Measurements from ENCODE around the gene ZNF697. TPM values are rescaled to one million over a fixed set of nuclear protein-coding genes. Genes with fewer than 3 reads are reported as not detected.

The ZNF697 gene
- total RNA-seq, 2 donors from 2014 or later = 9.5 to 14.8 TPM

GRCh38 chr1:119679223-119679622 lies 31.2 kb upstream of the ZNF697 start:
- H3K27ac ChIP-seq = no peak overlapping the region
- no peaks in the 10 kb centered on the region for H3K9me3 ChIP-seq
- no peaks in the 10 kb centered on the region for H3K27me3 ChIP-seq
- no peaks in the 10 kb centered on the region for H3K36me3 ChIP-seq
- DNase-seq (ENCODE audit: low spot score) = no peak
- H3K4me1 ChIP-seq = peaks cover 0 to 9% of the 10 kb centered on the region in 2 donors
- no peak overlapping the region for H3K4me3 ChIP-seq
- no peak for TF ChIP-seq CTCF (IDR thresholded peaks at IDR 0.05)

- DNase-seq (ENCODE audit: low spot score) = peak; percentile 70
- no peaks in the 10 kb centered on the region for H3K27me3 ChIP-seq
- peak in 1 of 2 donors; percentile 21 for TF ChIP-seq CTCF (IDR thresholded peaks at IDR 0.05)
- no peak overlapping the region for H3K4me3 ChIP-seq
- peaks cover 0 to 9% of the 10 kb centered on the region in 2 donors for H3K4me1 ChIP-seq
- H3K9me3 ChIP-seq = no peaks in the 10 kb centered on the region
- H3K36me3 ChIP-seq = no peaks in the 10 kb centered on the region
- H3K27ac ChIP-seq = no peak overlapping the region
Observed at GRCh38 chr1:119676571-119677206, 28.6 kb upstream of the ZNF697 start.

GRCh38 chr1:119675349-119676345 lies 27.6 kb upstream of the ZNF697 start:
- no peaks in the 10 kb centered on the region for H3K27me3 ChIP-seq
- H3K27ac ChIP-seq = peak overlapping the region; percentile 13 to 78
- peaks cover 0 to 9% of the 10 kb centered on the region in 2 donors for H3K4me1 ChIP-seq
- DNase-seq (ENCODE audit: low spot score) = peak; percentile 94
- peak overlapping the region; percentile 36 to 40 for H3K4me3 ChIP-seq
- H3K36me3 ChIP-seq = no peaks in the 10 kb centered on the region
- TF ChIP-seq CTCF (IDR thresholded peaks at IDR 0.05) = peak; percentile 79 to 87
- no peaks in the 10 kb centered on the region for H3K9me3 ChIP-seq

GRCh38 chr1:119674835-119675289 lies 26.8 kb upstream of the ZNF697 start:
- Histone ChIP-seq H3K27me3 (no peaks in the 10 kb centered on the region), H3K36me3 (no peaks in the 10 kb centered on the region), H3K9me3 (no peaks in the 10 kb centered on the region), H3K4me1 (peaks cover 0 to 9% of the 10 kb centered on the region in 2 donors), H3K27ac (peak overlapping the region in 1 of 2 donors; percentile 78), H3K4me3 (peak overlapping the region; percentile 36 to 40)
- DNase-seq (ENCODE audit: low spot score) = no peak
- no peak for TF ChIP-seq CTCF (IDR thresholded peaks at IDR 0.05)

GRCh38 chr1:119674111-119674526 lies 26.1 kb upstream of the ZNF697 start:
- no peaks in the 10 kb centered on the region for H3K9me3 ChIP-seq
- H3K4me3 ChIP-seq = no peak overlapping the region
- H3K4me1 ChIP-seq = peaks cover 0 to 9% of the 10 kb centered on the region in 2 donors
- no peaks in the 10 kb centered on the region for H3K36me3 ChIP-seq
- TF ChIP-seq CTCF (IDR thresholded peaks at IDR 0.05) = no peak
- no peaks in the 10 kb centered on the region for H3K27me3 ChIP-seq
- DNase-seq (ENCODE audit: low spot score) = no peak
- H3K27ac ChIP-seq = no peak overlapping the region
